SK-N-SH treated with all-trans-retinoic acid at 6 μM for 48 hours (cell line): ENCODE data around the gene DYNC2H1.
"Not testable (repeated sequence)": the region's sequence is repeated elsewhere in the genome, so short reads cannot be mapped to it uniquely, and the experiment has no call there.

Source experiments
- ARNTL ChIP-seq: fragments of 450-650 bp; formaldehyde crosslinking; IDR thresholded peaks from 2 replicates; pipeline ENCODE4 v1.5.0; 2020; ENCODE audit warnings: low read depth, mild to moderate bottlenecking, moderate library complexity, borderline replicate concordance
- BACH2 ChIP-seq: fragments of 250-450 bp; sonication (Bioruptor Pico); IDR thresholded peaks from 2 replicates; pipeline ENCODE4 v1.9.0; 2021; ENCODE audit warnings: mild to moderate bottlenecking, borderline replicate concordance
- CREB5 ChIP-seq: fragments of 250-450 bp; sonication (Bioruptor Pico); IDR thresholded peaks from 2 replicates; pipeline ENCODE4 v1.5.1; 2020; ENCODE audit warnings: low read depth, mild to moderate bottlenecking, moderate library complexity
- OSR1 ChIP-seq: fragments of 250-450 bp; sonication (Bioruptor Pico); IDR thresholded peaks from 2 replicates; pipeline ENCODE4 v1.8.0; 2022; ENCODE audit warnings: moderate library complexity, mild to moderate bottlenecking, inconsistent platforms
- PATZ1 ChIP-seq: fragments of 250-450 bp; sonication (Bioruptor Pico); IDR thresholded peaks from 2 replicates; pipeline ENCODE4 v1.8.0; 2020; ENCODE audit warnings: mild to moderate bottlenecking, moderate library complexity, borderline replicate concordance
- SNAI2 ChIP-seq: fragments of 250-450 bp; sonication (Bioruptor Pico); IDR thresholded peaks from 2 replicates; pipeline ENCODE4 v1.5.0; 2020; ENCODE audit warnings: mild to moderate bottlenecking, moderate library complexity
- ZFP30 ChIP-seq: fragments of 450-650 bp; formaldehyde crosslinking; IDR thresholded peaks from 2 replicates; pipeline ENCODE4 v1.5.0; 2022; ENCODE audit warnings: mild to moderate bottlenecking, moderate library complexity
- ZNF565 ChIP-seq: fragments of 450-650 bp; formaldehyde crosslinking; conservative IDR thresholded peaks from 2 replicates; pipeline ENCODE4 v1.5.0; 2020; ENCODE audit warnings: low read depth, mild to moderate bottlenecking, moderate library complexity
- ZNF8 ChIP-seq: fragments of 450-650 bp; formaldehyde crosslinking; IDR thresholded peaks from 2 replicates; pipeline ENCODE4 v1.5.0; 2020; ENCODE audit warnings: mild to moderate bottlenecking, moderate library complexity

GRCh38 chr11:103141986-103142385 is 32.8 kb downstream of the DYNC2H1 start:
- TF ChIP-seq CREB5 (CRISPR knock-in tag); SNAI2; PATZ1 (CRISPR knock-in tag); OSR1 (CRISPR knock-in tag); ZNF565 (CRISPR knock-in tag); ZNF8; BACH2; ZFP30 (CRISPR knock-in tag); ARNTL (CRISPR knock-in tag): not testable (repeated sequence)
